Astrocyte of the spinal cord (primary cell): ENCODE data around the gene ANGPTL7.

Source experiments
- DNase-seq: peaks from one replicate; pipeline ENCODE4 v3.0.0; 2011; ENCODE audit warnings: low read depth, low spot score
- H3K4me3 ChIP-seq: 2 replicates; pipeline ENCODE4 v1.5.1; 2011; ENCODE audit warnings: low read depth, mild to moderate bottlenecking, low read length, moderate library complexity
- CTCF ChIP-seq: IDR thresholded peaks from 2 replicates; pipeline ENCODE4 v1.5.1; 2012; ENCODE audit warnings: low read depth, mild to moderate bottlenecking, low read length, inconsistent platforms
- in situ Hi-C: cut with HindIII; loops from 2 replicates; pipeline ENCODE4 v1.10.0; 2017; ENCODE audit warnings: low sequenced_read_pairs

The ANGPTL7 gene

GRCh38 chr1:11198257-11198656 lies 9.1 kb downstream of the ANGPTL7 start:
- TF ChIP-seq CTCF: no peak
- no peak overlapping the region for H3K4me3 ChIP-seq
- in situ Hi-C loops: no loop called here
- no peak for DNase-seq

- no peak for TF ChIP-seq CTCF
- in situ Hi-C loops: no loop called here
- no peak overlapping the region for H3K4me3 ChIP-seq
- DNase-seq: no peak
These were observed 9.9 kb downstream of the ANGPTL7 start for GRCh38 chr1:11198851-11199594.

- in situ Hi-C loops: no loop called here
- no peak for TF ChIP-seq CTCF
- no peak overlapping the region for H3K4me3 ChIP-seq
- DNase-seq: no peak
These were observed 15.4 kb downstream of the ANGPTL7 start for GRCh38 chr1:11204396-11205190.

- no peak for DNase-seq
- TF ChIP-seq CTCF: no peak
- no peak overlapping the region for H3K4me3 ChIP-seq
- in situ Hi-C loops: no loop called here
These were observed 18.9 kb downstream of the ANGPTL7 start for GRCh38 chr1:11207898-11208611.

- TF ChIP-seq CTCF: no peak
- no peak for DNase-seq
- in situ Hi-C loops: no loop called here
- H3K4me3 ChIP-seq: no peak overlapping the region
These were observed 22.3 kb downstream of the ANGPTL7 start for GRCh38 chr1:11211461-11211860.

GRCh38 chr1:11211925-11212587 lies 22.9 kb downstream of the ANGPTL7 start:
- in situ Hi-C loops: no loop called here
- TF ChIP-seq CTCF: no peak
- no peak overlapping the region for H3K4me3 ChIP-seq
- no peak for DNase-seq
